Activated T-helper 1 cell treated with anti-CD3 and anti-CD28 coated beads, Interleukin-2, amount 50 U/mL, for 16 hours (primary cell): ENCODE results near the gene CRTAC1.

Source experiments
- DNase-seq, 2 donors: peaks; one replicate each; pipeline ENCODE4 v3.0.0-alpha.2; 2020; ENCODE audit warnings: low read depth in 1 of 2, low spot score in 1 of 2

Gene CRTAC1

DNA sequence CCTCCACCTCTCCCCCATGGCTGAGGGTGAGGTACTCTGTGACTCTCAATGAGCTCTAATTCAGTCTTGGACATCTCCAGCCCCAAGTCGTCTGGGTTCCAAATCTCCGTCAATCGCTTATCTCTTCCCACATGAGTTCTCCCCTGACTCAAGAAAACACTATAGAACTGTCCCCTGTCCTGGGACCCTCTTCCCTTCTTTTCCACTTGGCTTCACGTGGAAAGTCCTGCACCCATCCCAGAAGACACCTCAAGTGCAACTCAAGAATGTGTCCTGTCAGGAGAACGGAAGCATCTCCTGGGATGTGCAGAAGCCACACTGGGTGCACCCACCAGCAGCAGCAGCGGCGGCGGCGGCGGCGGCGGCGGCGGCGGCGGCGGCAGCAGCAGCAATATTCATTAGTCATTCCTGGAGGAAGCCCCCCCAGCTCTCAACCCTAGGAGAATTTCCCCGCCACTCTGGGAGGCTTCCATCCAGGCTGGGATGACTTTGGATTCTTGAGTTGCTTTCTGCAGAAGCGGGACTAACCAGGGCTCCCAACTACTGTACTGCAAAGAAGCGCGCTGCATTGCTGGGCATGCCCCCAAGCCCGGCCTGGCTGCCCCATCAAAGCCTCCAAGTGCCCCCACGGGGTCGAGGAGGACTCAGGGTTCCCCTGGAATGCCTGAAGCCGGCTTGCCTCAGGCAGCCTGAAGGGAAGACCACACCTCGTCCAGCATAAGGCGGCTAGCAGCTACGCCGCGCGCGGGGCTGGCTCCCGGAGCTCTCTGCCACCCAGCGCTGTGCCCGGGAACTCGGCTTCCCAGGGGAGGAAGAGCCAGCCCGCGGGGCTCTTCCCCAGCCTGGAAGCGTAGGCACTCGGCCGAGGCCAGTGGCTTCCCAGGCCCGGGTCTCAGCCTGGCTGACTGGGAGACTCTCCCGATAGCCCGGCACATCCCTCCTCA, 1.0 kb downstream of the CRTAC1 start:
- no peak for DNase-seq

GRCh38 chr10:98028168-98028770, 2.2 kb downstream of the CRTAC1 start:
- peak in 1 of 2 donors; percentile 32 for DNase-seq

DNA sequence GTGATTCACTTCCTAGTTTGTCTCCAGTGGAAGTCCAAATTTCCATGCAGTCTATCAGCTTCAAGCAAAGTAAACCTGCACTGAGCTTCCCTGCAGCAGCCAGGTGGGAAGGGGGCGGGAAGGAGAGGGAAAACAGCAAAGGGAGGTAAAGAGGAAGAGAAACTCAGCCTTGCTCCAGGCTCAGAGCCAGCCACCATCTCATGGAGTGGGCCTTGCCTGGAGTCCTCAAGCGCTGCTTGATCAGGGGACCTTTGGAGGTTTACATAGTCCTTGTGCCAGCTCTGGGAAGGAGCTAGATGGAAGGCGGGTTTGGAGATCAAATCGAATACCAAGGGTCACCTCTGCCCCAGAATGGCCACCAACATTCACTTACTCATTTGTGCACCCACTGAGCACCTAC, 7.4 kb downstream of the CRTAC1 start:
- DNase-seq, result no peak

DNA sequence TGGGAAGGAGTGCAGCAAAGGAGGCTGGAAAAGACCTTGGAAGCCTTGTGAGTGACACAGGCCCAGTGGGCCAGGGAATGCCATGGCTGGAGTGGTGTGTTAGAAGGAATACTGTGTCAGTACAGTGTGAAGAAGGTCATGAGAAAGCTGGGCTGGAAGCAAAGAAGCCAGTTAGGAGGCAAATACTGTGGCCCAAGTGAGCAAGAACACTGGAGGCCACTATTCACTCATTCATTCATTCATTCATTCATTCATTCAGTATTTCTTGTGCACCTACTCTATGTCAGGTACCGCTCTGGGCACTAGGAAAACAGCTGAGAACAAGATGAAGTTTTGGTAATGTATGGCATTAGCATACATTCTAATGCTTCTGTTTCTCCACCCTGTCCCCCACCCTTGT, 9.6 kb downstream of the CRTAC1 start:
- DNase-seq, result no peak

GRCh38 chr10:98020254-98020653, 10.2 kb downstream of the CRTAC1 start:
- no peak for DNase-seq

DNA sequence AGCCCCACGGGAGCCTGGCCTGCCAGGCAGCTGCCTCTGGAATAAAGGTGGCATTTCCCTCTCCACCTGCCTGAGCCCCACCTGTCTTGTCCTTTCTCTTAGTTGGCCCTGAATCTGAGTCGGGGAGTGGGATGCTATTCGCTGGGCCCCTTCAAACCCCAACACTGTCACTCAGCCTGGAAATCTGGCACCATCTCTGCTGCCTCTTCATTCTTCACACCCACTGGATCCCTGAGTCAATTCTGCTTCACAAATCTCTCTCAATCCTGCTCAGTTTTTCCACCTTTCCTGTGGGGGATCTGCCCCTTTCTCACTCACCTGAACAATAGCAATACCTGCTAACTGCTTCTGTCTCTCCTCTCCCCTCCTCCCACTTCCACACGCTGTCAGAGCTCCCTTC, 10.6 kb downstream of the CRTAC1 start:
- DNase-seq, result no peak

- no peak for DNase-seq
Measured at GRCh38 chr10:98016772-98017475, 13.5 kb downstream of the CRTAC1 start.

GRCh38 chr10:98013776-98014175, 16.6 kb downstream of the CRTAC1 start:
- no peak for DNase-seq

- no peak for DNase-seq
Measured at GRCh38 chr10:98013122-98013521, 17.3 kb downstream of the CRTAC1 start.

DNA sequence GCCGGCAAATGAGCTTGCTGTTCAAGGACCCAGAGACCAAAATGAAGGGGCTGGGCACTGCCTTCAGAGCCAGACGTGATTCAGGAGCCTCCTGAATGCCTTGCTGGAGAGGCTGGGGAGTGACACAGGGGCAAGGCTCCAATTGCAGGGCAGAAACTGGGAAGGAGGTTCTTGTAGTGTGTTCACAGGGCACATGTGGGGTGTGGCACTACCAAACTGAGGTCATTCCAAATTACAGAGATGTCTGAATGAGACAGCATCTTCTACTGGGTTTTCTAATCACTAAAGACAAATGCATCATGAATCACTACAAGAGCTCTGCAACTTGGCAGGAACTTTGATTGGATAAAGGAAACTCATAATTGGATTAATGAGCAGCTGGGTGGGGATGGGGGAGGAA, 17.8 kb downstream of the CRTAC1 start:
- DNase-seq, result no peak

GRCh38 chr10:98010939-98011685, 19.3 kb downstream of the CRTAC1 start:
- DNase-seq, result no peak

- DNase-seq, result no peak
Measured at GRCh38 chr10:98006266-98006665, 24.2 kb downstream of the CRTAC1 start.

DNA sequence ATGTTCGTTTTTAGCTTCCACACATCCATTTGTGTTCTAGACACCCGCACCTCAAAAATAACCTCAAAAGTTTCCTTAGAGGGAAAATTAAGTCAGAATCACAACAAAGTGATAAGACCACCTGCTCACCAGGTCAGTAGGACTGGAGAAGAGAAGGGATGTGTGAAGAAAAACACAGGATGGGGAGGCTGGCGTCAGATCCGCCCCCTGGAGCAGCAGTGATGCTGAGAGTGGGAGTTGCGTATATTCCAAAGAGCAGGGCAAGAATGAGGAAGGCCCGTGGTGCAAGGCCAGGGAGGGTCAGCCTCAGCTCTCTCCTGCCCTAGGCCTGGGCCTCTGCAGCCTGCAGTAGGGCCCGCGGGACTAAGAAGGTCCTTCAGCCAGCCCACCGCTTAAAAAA, 28.7 kb downstream of the CRTAC1 start:
- DNase-seq, result no peak

DNA sequence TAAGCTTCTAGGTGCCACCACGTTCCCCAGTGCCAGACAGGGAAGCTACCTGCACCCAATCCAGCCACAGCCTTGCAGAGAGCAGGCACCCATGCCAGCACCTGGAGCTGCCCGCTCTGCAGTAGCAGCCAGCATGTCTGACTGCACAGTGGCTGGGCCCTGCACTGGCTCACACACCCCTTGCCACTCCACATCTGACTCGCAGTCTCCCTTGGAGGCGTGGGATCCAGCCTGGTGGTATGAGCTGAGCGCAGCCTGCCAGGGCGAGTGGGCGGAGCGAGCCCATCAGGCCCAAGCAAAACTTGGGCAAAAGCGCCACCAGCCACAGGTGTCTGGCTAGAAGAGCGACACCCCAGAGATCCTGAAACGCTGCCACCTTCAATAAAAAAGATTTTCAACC, 30.1 kb downstream of the CRTAC1 start:
- no peak for DNase-seq

DNA sequence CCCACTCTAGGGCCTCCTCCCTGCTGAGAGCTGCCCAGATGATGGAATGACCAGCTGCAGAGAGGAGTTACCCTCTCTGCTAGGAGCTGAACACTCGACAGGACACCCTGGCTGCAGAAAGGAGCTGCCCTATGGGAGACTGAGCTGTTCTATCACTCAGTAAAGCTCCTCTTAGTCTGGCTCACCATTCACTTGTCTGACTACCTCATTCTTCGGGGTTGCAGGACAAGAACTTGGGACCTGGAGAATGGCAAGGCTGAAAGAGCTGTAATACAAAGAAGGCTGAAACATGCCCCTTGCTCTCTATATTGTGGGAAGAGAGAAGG, 30.5 kb downstream of the CRTAC1 start:
- no peak for DNase-seq

GRCh38 chr10:97999066-97999922, 31.1 kb downstream of the CRTAC1 start:
- DNase-seq, result no peak

- no peak for DNase-seq
Measured at GRCh38 chr10:97991871-97992270, 38.5 kb downstream of the CRTAC1 start.

- no peak for DNase-seq
Measured at GRCh38 chr10:97981816-97982215, 48.6 kb downstream of the CRTAC1 start.

- no peak for DNase-seq
Measured at GRCh38 chr10:97977673-97978072, 52.7 kb downstream of the CRTAC1 start.

GRCh38 chr10:97975598-97975997, 54.8 kb downstream of the CRTAC1 start:
- no peak for DNase-seq
